ENCODE results near the gene KRTAP10-8.
A peak's percentile ranks its signal among the peaks of the same experiment; 100 is the strongest.
"Not testable (repeated sequence)": the region's sequence is repeated elsewhere in the genome, so short reads cannot be mapped to it uniquely, and the experiment has no call there.

Gene KRTAP10-8

DNA sequence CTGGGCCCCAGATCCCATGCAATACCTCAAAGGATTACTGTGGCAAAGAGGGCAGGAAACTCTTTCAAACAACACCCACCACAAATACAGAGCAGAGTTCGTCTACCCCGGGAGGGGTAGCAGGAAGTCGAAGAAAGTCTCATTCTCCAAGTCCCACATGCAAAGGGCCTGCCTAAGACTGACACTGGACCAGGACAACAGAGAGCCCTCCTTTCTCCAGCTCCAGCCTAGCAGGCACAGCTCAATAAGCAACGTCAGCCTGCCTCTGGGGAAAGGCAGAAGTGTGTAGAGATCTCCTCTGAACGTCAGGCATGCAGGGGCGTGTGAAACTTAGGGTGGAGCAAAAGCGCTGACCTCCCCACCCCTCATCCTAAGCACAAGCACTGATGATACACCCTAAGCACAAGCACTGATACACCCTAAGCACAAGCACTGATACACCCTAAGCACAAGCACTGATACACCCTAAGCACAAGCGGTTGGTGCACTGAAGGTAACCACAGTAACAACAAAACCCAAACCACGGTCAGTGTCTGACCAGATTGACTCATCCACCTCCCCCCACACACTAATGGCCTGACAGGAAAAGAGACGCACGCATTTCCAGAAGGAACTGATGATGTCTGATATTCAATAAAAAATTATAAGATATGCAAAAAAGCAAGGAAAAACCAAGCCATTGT, 47.2 kb downstream of the KRTAP10-8 start:
- Histone ChIP-seq H3K9ac (peak overlapping the region in 5 of 11 experiments; percentile 1 to 35 (median 23); a peak in 5 of 22 replicates), H4K20me1 (no peaks in the 10 kb centered on the region), H3K4me3 (0 out of 20 replicates have a peak overlapping the region, but pooled peaks of 1 of the 10 experiments have one; percentile 6), H3K9me3 (replicated peaks in 1 of 11) (peaks cover 36 to 67% (median 46%) of the 10 kb centered on the region in 11 experiments), H3K27ac (peak overlapping the region in 10 of 11 experiments; percentile 29 to 70 (median 64); a peak in 16 of 22 replicates), H3K36me3 (peaks cover 0 to 5% (median 0%) of the 10 kb centered on the region in 11 experiments; a peak in 2 of 22 replicates), H3K4me1 (peaks cover 29 to 39% (median 37%) of the 10 kb centered on the region in 10 experiments), H3K27me3 (no peaks in the 10 kb centered on the region), H3K4me2 (peak overlapping the region; percentile 59 to 89 (median 68))
- peak in 1 of 11 experiments; percentile 7; a peak in 1 of 22 replicates for TF ChIP-seq Cebpa-rat (IDR thresholded peaks at IDR 0.05)

DNA sequence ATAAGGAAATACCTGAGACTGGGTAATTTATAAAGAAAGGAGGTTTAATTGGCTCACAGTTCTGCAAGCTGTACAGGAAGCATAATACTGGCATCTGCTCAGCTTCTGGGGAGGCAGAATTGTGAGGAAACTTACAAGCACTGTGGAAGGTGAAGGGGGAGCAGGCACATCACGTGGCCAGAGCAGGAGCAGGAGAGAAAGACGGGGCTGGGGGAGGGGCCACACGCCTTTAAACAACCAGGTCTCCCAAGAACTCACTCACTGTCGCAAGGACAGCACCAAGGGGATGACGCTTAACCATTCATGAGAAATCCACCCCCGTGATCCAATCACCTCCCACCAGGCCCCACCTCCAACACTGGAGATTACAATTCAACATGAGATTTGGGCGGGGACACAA, 49.7 kb downstream of the KRTAP10-8 start:
- H3K4me1 ChIP-seq, result peaks cover 26 to 30% (median 29%) of the 10 kb centered on the region in 10 experiments
- H3K9me3 ChIP-seq (replicated peaks in 1 of 11), result peaks cover 18 to 41% (median 27%) of the 10 kb centered on the region in 11 experiments
- H3K27me3 ChIP-seq, H4K20me1 ChIP-seq, H3K27ac ChIP-seq, H3K4me2 ChIP-seq, H3K4me3 ChIP-seq, H3K36me3 ChIP-seq, H3K9ac ChIP-seq: not testable (repeated sequence)
